ENCODE data around the gene SPCS3. TPM values are rescaled to one million over a fixed set of nuclear protein-coding genes. Genes with fewer than 3 reads are reported as not detected.
"Not testable (repeated sequence)": the region's sequence is repeated elsewhere in the genome, so short reads cannot be mapped to it uniquely, and the experiment has no call there.

The SPCS3 gene
- total RNA-seq, 1 donor, result 154 TPM

- H3K4me3 ChIP-seq (ENCODE audit: low read depth, low read length), result no peak overlapping the region
- TF ChIP-seq, protein P1, sequence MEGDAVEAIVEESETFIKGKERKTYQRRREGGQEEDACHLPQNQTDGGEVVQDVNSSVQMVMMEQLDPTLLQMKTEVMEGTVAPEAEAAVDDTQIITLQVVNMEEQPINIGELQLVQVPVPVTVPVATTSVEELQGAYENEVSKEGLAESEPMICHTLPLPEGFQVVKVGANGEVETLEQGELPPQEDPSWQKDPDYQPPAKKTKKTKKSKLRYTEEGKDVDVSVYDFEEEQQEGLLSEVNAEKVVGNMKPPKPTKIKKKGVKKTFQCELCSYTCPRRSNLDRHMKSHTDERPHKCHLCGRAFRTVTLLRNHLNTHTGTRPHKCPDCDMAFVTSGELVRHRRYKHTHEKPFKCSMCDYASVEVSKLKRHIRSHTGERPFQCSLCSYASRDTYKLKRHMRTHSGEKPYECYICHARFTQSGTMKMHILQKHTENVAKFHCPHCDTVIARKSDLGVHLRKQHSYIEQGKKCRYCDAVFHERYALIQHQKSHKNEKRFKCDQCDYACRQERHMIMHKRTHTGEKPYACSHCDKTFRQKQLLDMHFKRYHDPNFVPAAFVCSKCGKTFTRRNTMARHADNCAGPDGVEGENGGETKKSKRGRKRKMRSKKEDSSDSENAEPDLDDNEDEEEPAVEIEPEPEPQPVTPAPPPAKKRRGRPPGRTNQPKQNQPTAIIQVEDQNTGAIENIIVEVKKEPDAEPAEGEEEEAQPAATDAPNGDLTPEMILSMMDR (IDR thresholded peaks at IDR 0.05; ENCODE audit: insufficient read depth, low read depth, low read length), result no peak
- DNase-seq (ENCODE audit: low read depth), result no peak
These were observed 28.0 kb upstream of the SPCS3 start for GRCh38 chr4:176291748-176292147.

GRCh38 chr4:176292920-176293319 lies 26.8 kb upstream of the SPCS3 start:
- no peak overlapping the region for H3K4me3 ChIP-seq (ENCODE audit: low read depth, low read length)
- TF ChIP-seq, protein P1 (IDR thresholded peaks at IDR 0.05; ENCODE audit: insufficient read depth, low read depth, low read length), result no peak
- DNase-seq (ENCODE audit: low read depth), result no peak

DNA sequence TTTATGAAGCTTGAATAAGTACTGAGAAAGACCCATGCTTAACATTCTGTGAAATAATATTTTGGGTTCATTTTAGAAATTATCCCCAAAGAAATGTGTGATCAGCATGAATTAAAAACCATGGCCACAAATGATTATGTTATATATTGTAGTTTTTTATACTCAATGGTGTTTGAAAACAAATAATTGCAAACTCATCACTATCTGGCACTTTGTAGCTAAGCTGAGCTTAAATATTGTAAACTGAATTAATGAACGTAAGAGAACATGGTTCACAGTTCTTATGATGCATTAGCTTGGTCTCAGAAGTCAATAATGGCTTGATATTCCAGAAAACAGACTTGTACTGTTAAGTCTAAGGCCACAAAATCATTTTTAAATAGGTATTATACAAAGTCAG lies 26.1 kb upstream of the SPCS3 start:
- H3K4me3 ChIP-seq (ENCODE audit: low read depth, low read length), result no peak overlapping the region
- TF ChIP-seq, protein P1 (IDR thresholded peaks at IDR 0.05; ENCODE audit: insufficient read depth, low read depth, low read length), result no peak
- DNase-seq (ENCODE audit: low read depth), result no peak

DNA sequence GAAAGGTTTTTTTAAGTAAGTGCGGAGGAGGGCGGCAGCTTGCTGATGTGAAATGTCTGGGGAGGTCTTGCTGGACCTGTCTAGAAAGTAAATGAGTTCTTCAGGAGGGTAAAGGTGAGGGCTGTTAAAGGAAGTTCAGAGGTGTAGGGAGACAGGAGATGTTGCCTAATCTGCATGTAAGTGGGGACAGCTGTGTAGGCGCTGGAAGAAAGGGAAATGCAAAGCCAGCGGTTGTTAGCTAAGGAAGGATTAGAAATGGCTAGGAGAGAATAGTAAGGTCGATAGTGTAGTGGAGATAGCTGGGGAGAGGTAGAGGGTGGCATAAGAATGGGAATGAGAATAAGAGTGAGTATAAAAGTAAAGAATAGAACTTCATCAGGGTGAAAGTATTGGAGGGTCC lies 23.9 kb upstream of the SPCS3 start:
- not testable (repeated sequence) for DNase-seq (ENCODE audit: low read depth); H3K4me3 ChIP-seq (ENCODE audit: low read depth, low read length)

GRCh38 chr4:176298664-176299063 lies 21.1 kb upstream of the SPCS3 start:
- H3K4me3 ChIP-seq (ENCODE audit: low read depth, low read length), result no peak overlapping the region
- DNase-seq (ENCODE audit: low read depth), result no peak
- TF ChIP-seq, protein P1 (IDR thresholded peaks at IDR 0.05; ENCODE audit: insufficient read depth, low read depth, low read length), result no peak

- no peak for DNase-seq (ENCODE audit: low read depth)
- TF ChIP-seq, protein P1 (IDR thresholded peaks at IDR 0.05; ENCODE audit: insufficient read depth, low read depth, low read length), result no peak
These were observed 19.7 kb upstream of the SPCS3 start for GRCh38 chr4:176300036-176300435.

DNA sequence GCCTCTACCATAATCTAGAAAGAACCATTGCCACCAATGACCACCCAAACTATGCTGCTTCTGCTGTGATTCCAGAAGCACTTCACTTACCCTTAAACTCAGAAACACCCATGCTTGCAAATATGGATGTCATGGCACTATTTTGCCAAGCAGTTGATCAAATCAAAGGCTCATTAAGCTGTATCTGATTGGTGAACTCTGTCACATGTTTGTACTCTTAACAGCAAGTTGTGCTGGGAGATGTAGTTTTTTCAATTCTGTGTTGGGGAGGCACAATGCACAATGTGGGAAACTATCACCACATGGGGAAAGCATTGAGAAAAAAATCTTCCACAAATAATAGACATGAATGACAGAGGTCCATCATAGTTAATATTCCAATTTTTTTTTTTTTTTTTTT lies 19.2 kb upstream of the SPCS3 start:
- no peak for DNase-seq (ENCODE audit: low read depth)
- TF ChIP-seq, protein P1 (IDR thresholded peaks at IDR 0.05; ENCODE audit: insufficient read depth, low read depth, low read length), result no peak
- H3K4me3 ChIP-seq (ENCODE audit: low read depth, low read length), result no peak overlapping the region

More at GRCh38 chr4:176300036-176300435, 19.7 kb upstream of the SPCS3 start:
- no peak overlapping the region for H3K4me3 ChIP-seq (ENCODE audit: low read depth, low read length)
